ENCODE measurements around the gene KAZN. TPM values are rescaled to one million over a fixed set of nuclear protein-coding genes. Genes with fewer than 3 reads are reported as not detected.

Gene KAZN
- total and polyA plus RNA-seq, 2 experiments from 2014 or later: 7.9 to 15.6 TPM

DNA sequence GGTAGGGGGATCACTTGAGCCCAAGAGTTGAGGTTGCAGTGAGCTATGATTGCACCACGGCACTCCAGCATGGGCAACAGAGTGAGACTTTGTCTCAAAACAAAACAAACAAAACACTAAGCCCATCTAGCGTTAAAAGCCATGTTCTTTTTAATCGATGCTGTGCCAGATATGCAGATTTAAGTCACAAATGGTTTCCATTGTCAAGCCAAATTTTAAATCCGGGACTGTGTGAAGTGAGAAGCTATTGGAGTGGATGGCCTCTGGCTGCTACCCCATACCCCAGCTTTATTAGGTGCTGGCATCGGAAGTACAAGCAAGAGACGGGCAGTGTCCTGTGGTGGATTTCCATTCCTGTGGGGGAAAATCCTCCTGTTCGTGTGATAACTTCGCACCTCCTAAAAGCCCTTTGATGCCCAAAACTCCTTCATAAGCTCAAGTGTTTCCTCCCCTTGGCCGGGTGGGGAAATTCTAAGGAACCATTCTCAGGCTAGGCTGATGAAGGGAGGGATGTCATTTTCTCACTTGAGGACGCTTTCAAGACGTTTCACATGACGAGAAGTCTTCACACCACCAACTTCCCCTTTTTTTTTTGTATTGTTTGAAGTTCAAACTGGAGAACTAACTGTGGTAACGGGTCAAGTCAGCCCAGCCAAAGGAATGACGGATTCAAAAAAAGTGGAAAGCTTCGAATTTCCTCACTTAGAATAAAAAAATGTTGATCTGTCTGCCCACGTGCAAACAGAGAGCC lies 140.8 kb downstream of the KAZN start:
- WGBS (ENCODE audit: low lambda C conversion rate, missing lambda C conversion rate): 78% methylated on average over 16 of the region's 16 CpGs
- no peaks in the 10 kb centered on the region for H3K9me3 ChIP-seq (ENCODE audit: low read depth)
- H3K36me3 ChIP-seq (replicated peaks; ENCODE audit: insufficient read depth, low read depth): no peaks in the 10 kb centered on the region
- H3K4me3 ChIP-seq: no peak overlapping the region
- H3K9me2 ChIP-seq (replicated peaks; ENCODE audit: insufficient read depth): no peaks in the 10 kb centered on the region
- no peak for DNase-seq (ENCODE audit: low spot score)
- no peaks in the 10 kb centered on the region for H3K27me3 ChIP-seq
- H3K4me2 ChIP-seq: no peak overlapping the region
- H4K20me1 ChIP-seq (ENCODE audit: insufficient read depth, poor library complexity, severe bottlenecking): no peaks in the 10 kb centered on the region
- no peak overlapping the region for H3K27ac ChIP-seq
- H3K79me2 ChIP-seq: no peaks in the 10 kb centered on the region
- H3K4me1 ChIP-seq (ENCODE audit: insufficient read depth): peaks cover 11% of the 10 kb centered on the region
- TF ChIP-seq EZH2 (IDR thresholded peaks at IDR 0.05; ENCODE audit: borderline replicate concordance) (no peak), EZH2phosphoT487 (IDR thresholded peaks at IDR 0.05; ENCODE audit: low read depth, severe bottlenecking, unreplicated experiment) (no peak)
- TF ChIP-seq, protein P1, sequence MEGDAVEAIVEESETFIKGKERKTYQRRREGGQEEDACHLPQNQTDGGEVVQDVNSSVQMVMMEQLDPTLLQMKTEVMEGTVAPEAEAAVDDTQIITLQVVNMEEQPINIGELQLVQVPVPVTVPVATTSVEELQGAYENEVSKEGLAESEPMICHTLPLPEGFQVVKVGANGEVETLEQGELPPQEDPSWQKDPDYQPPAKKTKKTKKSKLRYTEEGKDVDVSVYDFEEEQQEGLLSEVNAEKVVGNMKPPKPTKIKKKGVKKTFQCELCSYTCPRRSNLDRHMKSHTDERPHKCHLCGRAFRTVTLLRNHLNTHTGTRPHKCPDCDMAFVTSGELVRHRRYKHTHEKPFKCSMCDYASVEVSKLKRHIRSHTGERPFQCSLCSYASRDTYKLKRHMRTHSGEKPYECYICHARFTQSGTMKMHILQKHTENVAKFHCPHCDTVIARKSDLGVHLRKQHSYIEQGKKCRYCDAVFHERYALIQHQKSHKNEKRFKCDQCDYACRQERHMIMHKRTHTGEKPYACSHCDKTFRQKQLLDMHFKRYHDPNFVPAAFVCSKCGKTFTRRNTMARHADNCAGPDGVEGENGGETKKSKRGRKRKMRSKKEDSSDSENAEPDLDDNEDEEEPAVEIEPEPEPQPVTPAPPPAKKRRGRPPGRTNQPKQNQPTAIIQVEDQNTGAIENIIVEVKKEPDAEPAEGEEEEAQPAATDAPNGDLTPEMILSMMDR (IDR thresholded peaks at IDR 0.05; ENCODE audit: poor library complexity): no peak
- H2AFZ ChIP-seq: no peak overlapping the region

- Histone ChIP-seq H2AFZ (no peak overlapping the region), H4K20me1 (ENCODE audit: insufficient read depth, poor library complexity, severe bottlenecking) (no peaks in the 10 kb centered on the region), H3K27me3 (no peaks in the 10 kb centered on the region), H3K4me2 (no peak overlapping the region), H3K27ac (no peak overlapping the region), H3K9me3 (ENCODE audit: low read depth) (no peaks in the 10 kb centered on the region), H3K36me3 (replicated peaks; ENCODE audit: insufficient read depth, low read depth) (no peaks in the 10 kb centered on the region), H3K4me3 (no peak overlapping the region), H3K79me2 (no peaks in the 10 kb centered on the region), H3K9me2 (replicated peaks; ENCODE audit: insufficient read depth) (no peaks in the 10 kb centered on the region), H3K4me1 (ENCODE audit: insufficient read depth) (peaks cover 11% of the 10 kb centered on the region)
- WGBS (ENCODE audit: low lambda C conversion rate, missing lambda C conversion rate): 70% methylated on average over 8 of the region's 8 CpGs
- TF ChIP-seq, protein P1 (IDR thresholded peaks at IDR 0.05; ENCODE audit: poor library complexity): no peak
- TF ChIP-seq EZH2 (IDR thresholded peaks at IDR 0.05; ENCODE audit: borderline replicate concordance) (no peak), EZH2phosphoT487 (IDR thresholded peaks at IDR 0.05; ENCODE audit: low read depth, severe bottlenecking, unreplicated experiment) (no peak)
- DNase-seq (ENCODE audit: low spot score): no peak
Observed at GRCh38 chr1:14740016-14740415, 141.5 kb downstream of the KAZN start.

- DNase-seq (ENCODE audit: low spot score): no peak
- no peaks in the 10 kb centered on the region for H3K79me2 ChIP-seq
- H3K9me2 ChIP-seq (replicated peaks; ENCODE audit: insufficient read depth): no peaks in the 10 kb centered on the region
- H3K4me2 ChIP-seq: no peak overlapping the region
- no peaks in the 10 kb centered on the region for H3K36me3 ChIP-seq (replicated peaks; ENCODE audit: insufficient read depth, low read depth)
- TF ChIP-seq, protein P1 (IDR thresholded peaks at IDR 0.05; ENCODE audit: poor library complexity): no peak
- TF ChIP-seq EZH2phosphoT487 (IDR thresholded peaks at IDR 0.05; ENCODE audit: low read depth, severe bottlenecking, unreplicated experiment) (no peak), EZH2 (IDR thresholded peaks at IDR 0.05; ENCODE audit: borderline replicate concordance) (no peak)
- H4K20me1 ChIP-seq (ENCODE audit: insufficient read depth, poor library complexity, severe bottlenecking): no peaks in the 10 kb centered on the region
- 80% methylated on average over 5 of the region's 5 CpGs for WGBS (ENCODE audit: low lambda C conversion rate, missing lambda C conversion rate)
- no peak overlapping the region for H3K27ac ChIP-seq
- no peaks in the 10 kb centered on the region for H3K27me3 ChIP-seq
- H3K4me3 ChIP-seq: no peak overlapping the region
- H3K4me1 ChIP-seq (ENCODE audit: insufficient read depth): peaks cover 11% of the 10 kb centered on the region
- no peaks in the 10 kb centered on the region for H3K9me3 ChIP-seq (ENCODE audit: low read depth)
- no peak overlapping the region for H2AFZ ChIP-seq
Observed at GRCh38 chr1:14741082-14741481, 142.6 kb downstream of the KAZN start.
